Measurements from ENCODE around the gene AKT1.

The AKT1 gene

DNA sequence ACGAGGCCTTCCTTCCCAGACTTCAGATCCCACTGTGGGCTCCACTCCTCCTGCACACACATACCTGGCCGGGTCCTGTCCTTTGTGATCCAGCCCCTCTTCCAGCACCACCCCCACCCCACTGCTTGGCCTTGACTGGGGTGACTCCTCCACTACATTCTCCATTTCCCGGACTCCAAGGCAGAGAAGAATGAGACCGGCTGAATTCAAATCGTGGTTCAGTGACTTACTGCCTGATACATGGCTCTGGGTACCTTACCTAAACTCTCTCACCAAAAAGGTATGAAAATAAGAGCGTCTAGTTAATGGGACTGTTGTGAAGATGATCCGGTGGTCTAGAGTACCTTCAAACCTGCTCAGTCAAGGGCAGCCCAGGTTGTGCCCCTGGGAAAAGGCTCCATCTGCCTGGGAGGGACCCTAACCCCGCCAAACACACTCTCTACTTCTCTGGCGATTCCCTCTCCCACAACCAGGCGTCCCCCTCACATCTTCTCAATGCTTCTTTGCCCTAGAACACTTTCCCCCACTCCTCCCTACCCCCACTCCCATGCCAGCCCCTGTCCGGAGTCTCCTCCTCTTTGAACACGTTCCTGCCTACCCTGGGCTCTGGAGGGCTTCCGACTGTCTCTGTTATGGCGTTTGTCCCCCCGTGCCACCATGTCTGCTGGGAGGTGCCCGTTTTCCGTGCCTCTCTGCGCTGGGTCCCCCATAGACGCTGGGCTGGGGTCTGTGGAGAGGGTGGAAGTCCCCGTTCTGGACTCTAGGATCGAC, 3.9 kb upstream of the AKT1 start:
- DNase-seq (ENCODE audit: low spot score): no peak

DNA sequence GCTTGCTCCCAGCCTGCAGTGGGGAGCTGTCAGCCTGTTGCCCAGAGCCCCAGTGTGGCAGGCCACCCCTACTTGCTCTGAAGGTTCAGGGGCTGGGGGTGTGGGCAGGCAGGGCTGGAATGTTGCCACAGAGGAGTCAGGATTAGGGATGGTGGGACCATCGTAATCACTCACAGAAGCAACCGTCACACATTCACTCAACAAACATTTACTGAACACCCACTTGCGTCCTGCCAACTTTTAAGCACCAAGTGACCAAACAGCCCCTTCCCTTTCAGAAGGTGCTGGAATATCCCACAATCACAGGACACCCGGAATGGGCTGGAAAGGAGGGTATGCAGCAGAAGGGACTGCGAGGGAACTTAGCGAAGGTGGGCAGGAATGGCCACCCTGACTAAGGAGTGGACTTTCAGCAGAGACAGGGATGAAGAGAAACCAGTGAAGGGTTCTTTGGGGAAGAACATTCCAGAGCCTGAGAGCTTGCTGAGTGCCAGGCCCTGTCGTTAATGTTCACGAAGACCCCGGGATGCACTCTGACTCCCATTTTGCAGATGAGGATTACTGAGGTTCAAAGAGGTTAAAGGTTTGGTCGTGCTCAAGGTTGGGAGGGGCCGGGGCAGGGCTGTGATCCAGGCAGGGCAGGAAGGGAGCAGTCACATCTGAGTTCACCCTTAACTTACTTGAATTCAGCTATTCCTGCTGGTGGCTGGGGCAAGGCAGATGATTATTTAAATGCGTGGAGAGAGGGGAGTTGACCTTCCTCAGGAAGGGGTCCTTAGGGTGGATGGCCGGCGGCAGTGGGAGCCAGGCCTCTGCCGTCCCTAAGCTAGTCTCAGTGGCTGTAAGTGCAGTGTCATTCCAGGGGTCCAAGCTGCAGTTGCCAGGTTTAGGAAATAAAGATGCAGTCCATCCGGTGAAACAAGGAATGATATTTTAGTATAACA, 3.0 kb upstream of the AKT1 start:
- DNase-seq (ENCODE audit: low spot score): no peak

DNA sequence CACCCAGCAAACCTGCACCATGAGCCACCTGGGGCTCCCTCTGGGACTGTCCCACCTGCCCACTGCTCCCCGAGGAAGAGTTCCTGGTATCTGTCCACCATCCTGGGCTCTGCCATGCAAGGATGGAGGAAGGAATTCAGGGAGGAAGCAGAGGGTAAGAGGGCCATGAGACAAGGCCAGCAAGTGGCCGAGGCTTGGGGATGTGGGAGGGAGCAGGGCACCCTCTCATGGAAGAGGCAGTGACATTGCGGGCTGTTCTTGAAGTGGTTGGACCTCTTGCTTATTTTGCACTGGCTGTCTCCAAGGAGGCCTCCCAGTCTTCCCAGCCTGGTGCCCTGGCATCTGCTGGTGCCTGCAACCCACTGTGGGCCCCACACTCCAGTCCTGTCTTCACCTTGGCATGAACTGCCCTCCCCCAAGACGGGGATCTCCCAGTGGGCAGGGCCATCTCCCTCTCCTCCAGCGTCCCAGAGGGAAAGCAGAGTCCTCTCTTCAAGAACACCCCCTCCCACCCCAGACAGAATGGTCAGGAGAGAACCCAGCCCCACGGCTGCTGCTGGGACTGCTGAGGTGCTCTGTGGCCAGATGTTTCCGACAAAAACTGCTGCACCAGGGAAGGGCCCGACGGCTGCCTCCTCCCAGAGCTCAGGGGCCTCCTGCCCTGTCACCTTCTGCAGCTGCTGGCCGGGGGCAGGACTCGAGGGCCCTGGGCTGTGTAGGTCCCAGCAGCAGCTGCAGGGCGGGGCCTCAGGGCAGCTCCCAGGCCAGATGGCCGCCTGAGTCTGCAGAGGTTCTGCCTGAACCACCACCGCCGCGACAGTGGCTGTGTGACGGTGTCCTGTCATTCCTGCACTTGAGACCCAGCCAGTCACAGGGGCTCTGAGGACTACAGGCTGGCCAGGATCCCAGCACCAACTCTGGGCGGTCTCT, 1.8 kb upstream of the AKT1 start:
- DNase-seq (ENCODE audit: low spot score): no peak

DNA sequence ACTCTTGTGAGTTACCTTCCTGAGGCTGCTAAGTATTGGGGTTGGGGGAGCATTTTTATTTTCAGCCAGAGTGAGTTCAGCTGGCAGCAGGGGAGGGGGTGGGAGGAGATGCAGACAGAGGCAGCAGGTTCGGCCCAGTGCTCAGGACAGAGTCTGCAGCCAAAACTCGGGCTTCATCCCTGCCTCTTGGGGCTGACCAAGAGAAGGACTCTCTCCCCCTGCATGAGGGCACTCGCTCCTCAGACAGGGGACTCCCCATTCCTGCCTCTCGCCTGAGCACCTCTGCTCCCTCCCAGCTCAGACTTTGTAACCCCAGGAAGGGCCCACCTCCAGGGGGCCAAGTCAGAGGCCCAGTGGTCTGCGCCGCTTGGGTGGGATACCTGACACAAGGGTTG, 1.1 kb upstream of the AKT1 start:
- no peak for DNase-seq (ENCODE audit: low spot score)

DNA sequence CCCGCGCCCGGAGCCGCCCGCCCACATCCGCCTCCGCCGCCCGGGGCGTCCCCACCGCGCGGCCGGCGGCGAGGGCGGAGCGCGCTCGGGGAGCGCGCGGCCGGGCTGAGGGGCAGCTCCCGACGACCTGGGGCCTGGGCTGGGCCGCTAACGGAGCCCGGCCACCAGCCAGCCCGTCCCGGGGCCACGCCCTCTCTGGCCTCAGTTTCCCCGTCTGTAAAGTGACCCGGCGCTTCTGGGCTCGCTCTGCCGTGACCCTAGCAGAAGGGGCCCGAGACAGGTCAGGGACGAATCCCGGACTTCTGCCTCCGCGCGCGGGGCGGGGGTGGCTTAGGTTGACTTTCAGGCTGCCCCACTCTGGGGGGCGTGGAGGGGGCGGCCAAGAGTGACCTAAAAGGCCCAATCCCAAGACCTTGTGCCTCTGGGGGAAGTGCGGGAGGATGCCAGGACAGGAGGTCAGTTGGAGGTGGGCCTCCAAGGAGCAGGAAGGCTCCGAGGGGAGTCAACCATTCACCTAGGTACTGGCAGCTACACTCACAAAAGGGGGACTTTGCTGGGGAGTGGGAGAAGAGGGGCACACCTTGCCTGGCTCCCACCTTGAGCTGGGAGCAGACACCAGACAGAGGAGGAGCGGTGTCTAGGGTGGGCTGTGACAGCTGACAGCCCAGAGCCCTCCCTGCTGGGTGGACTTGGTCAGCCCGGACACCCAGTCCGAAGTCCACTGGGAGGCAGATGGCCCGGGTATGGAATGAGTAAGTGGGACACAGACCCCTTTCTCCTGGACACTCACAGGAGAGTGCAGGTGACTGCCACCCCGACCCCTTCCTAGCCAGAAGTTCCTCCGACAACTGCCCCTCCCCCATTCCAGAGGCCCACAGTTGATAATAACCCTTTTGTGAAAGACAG, 486 bp upstream of the AKT1 start:
- no peak for DNase-seq (ENCODE audit: low spot score)

DNA sequence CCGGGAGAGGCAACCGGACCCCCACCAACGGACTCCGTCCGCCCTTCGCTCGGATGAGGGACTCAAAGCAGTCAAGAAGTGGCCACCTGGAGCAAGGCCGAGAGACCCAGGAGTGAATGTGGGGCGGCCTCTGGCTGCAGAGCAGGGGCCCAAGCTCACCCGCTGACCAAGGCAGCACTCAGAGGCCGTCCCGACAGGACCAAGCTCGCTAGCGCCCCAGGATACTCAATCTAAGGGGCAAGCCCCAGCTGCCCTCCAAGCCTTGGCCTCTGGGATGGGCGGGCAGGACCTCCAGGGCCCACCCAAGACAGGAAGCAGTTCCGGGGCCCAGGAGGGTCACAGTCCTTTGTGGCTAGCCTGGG, 936 bp downstream of the AKT1 start:
- no peak for DNase-seq (ENCODE audit: low spot score)

DNA sequence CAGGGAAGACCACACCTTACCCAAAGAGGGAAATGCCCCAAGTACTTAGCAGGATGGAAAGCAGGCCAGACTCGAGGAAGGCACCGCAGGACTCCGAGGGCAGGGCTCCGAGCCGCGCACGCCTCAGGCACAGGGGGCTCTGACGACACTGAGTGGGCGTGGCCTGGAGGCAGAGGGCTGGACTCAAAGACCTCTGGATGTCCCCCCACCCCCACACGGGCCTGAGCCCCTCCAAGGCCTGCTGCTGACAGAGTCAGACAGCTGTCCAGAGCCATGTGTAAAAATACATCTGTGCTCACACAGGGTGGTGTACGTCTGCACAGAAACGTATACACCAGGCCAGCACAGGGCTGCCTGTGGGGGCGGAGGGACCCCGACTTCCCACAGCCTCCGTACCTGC, 1.4 kb downstream of the AKT1 start:
- peak; percentile 43 for DNase-seq (ENCODE audit: low spot score)

DNA sequence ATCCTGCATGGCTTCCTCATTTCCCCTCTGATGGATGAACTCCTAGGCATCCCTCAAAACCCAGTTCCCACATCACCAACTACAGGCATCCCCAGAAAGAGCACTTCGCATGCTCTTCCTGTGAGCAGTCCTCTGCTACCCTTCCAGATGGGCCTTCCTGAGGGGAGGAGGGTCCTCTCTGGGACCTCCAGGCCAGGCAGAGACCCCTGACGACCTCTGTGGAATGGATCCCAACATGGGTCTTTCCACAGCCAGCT, 1.9 kb downstream of the AKT1 start:
- DNase-seq (ENCODE audit: low spot score): no peak

DNA sequence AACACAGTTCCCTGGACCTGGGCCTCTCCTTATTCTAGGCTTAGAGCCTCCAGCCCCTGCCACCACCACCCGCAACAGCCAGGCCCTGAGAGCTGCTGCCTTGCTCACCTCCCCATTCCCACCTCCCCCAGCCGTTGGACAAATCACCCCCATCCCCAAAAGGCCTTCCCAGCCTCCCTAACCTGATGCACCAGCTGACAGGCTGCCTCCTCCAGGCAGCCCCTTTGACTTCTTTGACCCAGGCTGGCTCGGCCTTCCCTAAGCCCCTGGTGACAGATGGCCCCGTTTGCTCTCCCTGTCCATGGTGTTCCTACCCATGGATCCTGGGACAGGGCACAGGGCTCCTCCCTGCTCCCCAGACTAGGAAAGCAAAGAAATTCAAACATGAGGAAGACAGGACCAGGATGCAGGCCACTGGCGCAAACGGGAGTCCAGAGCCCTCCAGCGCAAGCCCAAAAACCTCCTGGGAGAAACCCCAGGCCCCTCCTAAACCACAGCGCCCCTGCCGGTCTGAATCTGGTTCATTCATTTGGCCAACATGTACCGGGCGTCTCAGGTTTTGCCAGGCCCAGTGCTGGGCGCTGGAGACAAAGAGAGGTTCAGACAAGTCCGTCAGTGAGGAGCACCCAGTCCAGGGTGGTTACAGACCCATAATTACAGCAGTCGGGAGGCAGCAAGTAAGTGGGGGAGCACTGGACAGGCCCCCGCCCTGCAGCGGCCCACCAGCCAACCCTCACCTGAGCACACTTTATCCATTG, 2.4 kb downstream of the AKT1 start:
- no peak for DNase-seq (ENCODE audit: low spot score)

DNA sequence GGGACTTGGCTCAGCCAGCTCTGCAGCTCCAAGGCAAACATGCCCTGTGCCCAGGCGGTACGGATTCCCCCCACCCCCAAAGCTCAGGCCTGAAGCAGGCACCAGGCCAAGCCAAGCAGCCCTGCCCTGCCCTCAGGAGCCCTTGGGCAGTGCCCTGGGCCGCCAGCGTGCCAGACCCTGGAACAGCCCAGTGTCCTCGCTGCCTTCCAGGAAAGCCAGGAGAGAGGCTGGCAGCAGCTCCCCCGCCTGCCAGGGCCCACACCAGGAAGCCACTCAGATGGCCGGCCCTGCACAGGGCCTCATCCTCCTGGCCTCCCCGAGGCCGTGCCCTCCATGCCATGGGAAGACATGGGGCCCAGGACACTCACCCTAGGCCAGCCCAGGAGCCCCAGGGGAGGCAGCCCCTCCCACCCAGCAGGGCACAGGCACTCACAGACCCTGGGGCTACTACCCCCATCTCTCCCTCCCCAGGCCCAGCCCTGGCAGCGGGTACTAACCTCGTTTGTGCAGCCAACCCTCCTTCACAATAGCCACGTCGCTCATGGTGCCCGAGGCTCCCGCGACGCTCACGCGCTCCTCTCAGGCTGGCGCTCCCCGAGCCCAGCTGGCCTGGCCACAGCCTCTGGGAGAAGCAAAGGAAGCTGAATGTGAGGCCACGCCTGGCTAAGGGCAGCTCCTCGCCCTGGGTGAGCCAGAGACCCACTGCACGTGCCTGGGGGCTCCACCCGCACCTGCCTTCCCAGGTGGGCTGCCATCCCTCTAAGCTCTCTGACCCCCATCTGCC, 3.3 kb downstream of the AKT1 start:
- DNase-seq (ENCODE audit: low spot score): no peak

DNA sequence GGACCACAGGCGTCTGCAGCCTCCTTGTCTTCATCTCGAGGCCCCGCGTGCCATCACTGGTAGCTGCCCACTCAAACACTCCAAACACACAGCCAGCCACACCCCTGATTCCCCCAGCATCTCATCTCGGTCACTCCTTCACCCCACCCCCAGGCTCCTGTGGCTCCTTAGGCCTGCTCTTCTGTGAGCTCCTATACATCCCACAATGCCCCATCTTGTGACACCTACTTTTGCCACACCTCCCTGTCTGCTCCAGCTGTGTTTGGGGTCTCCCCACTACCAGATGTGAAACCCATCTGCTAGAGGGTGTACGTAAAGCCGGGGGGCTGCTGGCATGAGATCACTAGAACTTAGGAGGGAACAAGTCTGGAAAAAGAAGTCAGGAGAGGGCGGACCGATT, 4.1 kb downstream of the AKT1 start:
- DNase-seq (ENCODE audit: low spot score): no peak

DNA sequence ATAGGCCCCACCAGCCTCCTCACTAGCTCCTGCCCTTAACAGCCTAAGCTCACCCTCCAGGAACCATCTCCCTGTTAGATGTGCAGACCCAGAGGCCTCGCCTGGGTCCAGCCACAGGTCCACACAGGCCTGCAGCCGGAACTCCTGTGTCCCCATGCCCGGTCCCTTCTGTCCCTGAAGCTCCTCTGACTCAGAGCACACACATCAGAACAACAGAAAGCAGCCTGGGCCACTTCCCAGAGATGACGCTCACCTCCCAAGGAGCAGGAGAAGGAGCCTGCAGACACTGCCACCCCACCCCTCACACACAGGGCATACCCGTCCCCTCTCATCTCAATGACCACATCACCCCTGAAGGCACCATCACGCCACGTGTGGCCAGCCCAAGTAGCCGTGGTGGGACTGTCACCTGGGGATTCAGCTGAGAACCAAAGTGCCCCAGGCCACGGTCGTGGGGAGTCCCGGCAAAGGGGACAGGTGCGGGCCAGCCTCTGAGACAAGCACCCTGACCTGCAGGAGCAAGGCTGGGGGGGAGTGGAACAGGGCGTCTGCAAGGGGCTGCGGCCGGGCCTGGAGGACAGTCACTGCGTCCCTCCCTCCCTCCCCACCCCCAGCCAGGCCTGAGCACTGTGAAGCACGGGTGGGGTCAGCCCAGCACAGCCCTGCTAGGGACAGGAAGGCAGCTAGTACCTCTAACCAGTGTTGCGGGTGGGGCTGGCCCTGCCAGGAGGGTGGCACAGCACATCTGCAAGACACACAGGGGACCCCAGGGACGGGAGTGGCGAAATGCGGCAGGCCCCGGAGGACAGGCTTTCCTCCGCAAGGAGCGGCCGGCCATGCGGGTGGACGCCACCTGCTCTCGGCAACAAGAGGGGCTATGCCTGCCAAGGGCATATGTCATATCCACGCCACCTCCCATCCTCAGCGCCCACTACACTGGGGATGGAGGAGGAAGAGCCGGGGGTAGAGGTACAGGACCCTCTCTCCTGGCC, 5.5 kb downstream of the AKT1 start:
- DNase-seq (ENCODE audit: low spot score): no peak

DNA sequence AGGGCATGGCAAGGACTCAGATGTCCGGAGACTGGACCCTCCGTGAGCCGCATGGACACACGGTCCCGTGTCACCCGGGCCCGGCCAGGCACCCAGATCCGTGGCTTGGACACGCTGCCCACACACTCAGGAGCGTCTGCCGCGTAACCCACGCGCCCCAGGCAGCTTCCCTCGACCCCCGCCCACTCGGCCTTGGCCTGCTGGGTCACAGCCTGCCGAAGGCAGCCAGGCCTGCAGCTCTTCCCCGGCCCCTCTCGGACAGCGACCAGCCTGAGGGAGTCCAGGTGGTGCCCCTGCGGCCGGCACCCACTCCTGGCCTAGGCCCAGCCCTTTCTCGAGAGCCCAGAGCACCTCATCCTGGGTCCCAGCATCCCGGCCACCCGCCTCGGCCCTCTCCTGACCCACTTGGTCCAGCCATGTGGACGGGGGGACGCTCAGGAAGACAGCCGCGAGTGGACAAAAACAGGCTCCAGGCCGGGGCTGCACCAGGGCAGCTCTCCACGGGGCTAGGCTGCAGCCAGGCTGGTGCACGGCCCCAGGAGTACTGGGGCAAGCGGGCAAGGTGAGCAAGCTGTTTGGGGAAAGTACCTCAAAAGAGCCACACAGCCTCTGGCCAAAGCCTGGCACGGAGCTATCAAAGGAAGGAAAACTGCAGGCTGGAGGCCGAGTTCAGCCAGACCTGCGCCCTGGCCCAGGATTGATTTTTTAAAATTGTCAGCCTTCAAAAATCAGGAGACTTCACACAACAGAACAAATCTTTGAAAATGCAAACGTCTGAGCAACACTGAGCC, 6.5 kb downstream of the AKT1 start:
- no peak for DNase-seq (ENCODE audit: low spot score)

DNA sequence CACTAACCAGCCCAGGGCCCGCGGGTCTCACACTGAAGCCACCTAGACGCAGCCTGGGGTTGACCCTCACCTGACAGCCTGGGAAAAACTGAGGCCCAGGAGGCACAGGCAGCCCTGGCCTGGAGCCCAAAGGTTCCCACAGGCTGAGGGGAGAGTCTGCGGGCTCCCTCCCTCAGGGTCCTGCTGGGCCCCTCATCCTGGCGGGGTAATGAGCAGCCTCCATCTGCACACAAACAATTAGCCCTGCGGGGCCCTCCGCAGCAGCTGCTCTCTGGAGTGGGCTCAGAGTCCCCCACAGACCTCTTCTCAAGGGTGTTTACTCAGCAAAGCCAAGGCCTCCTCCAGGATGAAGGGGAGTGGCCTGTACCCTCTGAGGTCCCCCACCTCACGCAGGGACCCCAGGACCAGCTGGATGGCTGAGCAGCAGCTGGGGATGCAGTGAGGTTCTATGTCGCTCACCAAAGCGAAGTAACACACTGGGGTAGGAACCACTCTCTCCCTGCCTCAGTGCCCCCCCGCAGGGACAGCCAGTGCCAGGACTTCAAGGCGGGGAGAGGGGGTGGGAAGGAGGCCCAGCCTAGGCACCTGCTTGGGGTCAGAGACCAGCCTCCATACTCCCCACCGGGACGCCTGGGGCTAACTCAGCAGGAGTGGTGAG, 7.3 kb downstream of the AKT1 start:
- DNase-seq (ENCODE audit: low spot score): no peak

DNA sequence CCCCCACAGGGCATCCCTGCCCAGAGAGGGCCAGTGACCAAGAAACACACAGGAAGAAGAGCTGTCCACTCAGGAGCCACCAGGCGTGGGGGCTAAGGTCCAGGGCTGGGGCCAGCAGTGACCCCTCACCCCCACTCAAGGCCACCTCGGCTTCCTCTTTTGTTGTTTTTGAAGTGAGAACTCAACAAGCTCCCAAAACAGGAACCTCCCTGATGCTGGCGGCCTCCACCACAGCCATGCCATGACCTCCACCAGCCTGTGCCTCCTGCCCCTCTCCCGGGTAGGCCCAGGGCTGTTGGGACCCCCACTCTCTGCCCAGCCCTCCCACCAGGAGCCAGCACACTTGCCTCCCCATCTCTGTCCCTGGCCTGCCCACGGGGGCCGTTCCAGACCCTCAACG, 7.8 kb downstream of the AKT1 start:
- no peak for DNase-seq (ENCODE audit: low spot score)

DNA sequence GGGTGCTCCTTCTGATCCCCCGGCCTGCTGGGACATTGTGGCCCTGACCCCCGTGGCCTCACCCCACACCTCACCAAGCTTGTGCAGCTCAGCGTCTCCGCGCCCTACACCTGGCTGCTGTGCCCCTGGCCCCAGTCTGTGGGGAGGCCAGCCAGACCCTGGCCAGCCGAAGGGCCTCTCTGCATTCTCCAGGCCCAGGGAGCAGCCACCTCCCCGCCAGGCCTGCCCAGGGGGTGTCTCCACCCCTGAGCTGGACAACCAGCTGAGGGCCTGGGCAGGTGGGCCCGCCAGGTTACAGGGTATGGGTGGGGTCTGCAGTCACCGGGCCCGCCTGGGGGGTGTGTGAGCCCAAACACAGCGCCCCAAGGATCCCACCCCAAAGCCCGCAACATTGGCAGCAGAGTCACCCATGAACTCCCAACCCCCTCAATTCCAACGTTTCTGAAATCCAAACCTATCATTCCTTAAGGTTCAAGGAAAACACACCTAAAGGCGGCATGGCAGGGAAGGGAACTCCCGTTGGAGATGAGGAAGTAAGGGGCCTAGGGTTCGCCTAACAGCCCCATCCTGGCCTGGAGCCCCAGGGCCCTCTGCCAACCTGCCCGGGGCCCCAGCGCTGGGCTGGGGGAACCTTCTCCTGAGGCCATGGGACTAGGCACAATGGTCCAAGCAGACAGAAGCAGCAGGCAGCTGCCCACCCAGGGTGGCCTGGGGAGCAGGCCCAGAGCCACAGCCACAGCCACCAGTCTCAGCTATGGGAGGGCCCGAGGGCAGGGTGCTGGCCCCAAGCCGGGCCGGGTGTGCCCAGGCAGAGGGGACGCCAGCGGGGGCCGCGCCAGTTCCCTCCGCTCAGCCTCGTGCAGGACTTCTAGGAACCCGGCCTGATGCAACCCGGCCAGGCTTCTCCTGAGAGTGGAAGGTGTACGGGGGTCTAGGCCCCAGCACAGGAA, 8.5 kb downstream of the AKT1 start:
- DNase-seq (ENCODE audit: low spot score): no peak
